ENCODE data around the gene CLIC6.

The CLIC6 gene

DNA sequence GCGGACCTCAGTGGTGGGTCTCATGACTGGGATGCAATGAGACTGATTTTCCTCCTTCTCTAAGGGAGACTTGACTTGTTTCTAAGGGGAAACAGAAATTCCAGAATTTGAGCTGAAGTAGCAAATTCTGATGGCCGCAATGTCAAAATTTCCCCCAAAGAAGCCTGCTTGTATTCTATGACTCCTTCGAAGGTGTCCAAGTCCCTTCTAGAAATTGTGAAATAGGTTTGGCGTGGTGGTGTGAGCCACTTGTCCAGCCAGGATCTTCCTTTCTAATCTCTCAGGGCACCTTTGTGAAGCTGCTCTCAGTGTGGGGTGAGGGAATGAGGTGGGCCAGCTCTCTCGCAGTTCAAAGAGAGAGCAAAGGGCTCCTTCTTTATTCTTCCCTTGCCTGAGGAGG, 19.9 kb downstream of the CLIC6 start:
- TF ChIP-seq CTCF (IDR thresholded peaks at IDR 0.05; ENCODE audit: low read depth, low read length) (no peak), POLR2A (IDR thresholded peaks at IDR 0.05; ENCODE audit: extremely low read depth, insufficient read length) (no peak), MYC (IDR thresholded peaks at IDR 0.05; ENCODE audit: low read depth, low read length) (no peak), MAX (IDR thresholded peaks at IDR 0.05; ENCODE audit: low read depth, low read length) (no peak)
- DNase-seq (ENCODE audit: low read depth) = no peak

DNA sequence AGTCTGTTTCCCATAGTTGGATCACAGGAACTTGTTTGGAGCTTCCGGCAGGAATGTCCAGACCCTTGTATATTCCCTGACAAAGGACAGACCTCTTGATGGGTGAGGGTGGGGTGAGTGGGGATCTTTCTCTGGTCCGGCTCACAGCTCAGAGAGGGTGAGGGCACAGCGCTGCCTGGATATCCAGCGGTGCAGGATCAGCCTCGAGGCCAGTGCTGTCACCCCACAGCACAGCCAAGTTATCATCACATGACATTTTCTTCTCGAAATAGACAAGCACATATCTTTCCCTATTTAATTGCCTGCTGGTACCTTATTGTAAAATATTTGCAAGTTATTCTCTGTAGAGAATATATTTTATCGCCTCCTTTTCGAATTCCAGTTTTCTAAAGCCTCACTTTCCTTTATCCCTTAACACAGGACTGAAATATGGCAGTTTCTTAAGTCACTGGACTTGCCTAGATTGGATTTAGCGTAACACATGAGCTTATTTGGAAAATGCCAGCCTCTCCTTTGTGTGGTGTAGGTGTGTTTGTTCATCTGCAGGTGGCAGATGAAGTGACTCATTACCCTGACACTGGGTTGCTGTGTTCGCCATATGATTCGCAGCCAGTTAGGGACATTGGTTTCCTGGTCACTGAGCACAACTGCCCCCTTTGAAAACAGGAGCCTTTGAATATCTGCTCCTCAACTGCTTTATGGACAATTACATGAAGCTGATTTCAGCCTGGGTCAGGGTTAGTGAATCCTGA, 21.4 kb downstream of the CLIC6 start:
- no peak for TF ChIP-seq MYC (IDR thresholded peaks at IDR 0.05; ENCODE audit: low read depth, low read length)
- TF ChIP-seq CTCF (IDR thresholded peaks at IDR 0.05; ENCODE audit: low read depth, low read length) = no peak
- no peak for TF ChIP-seq MAX (IDR thresholded peaks at IDR 0.05; ENCODE audit: low read depth, low read length)
- no peak overlapping the region for H3K4me3 ChIP-seq (ENCODE audit: low read depth, low read length)
- DNase-seq (ENCODE audit: low read depth) = no peak

More for the DNA sequence above, 19.9 kb downstream of the CLIC6 start:
- H3K4me3 ChIP-seq (ENCODE audit: low read depth, low read length) = no peak overlapping the region

- DNase-seq (ENCODE audit: low read depth) = no peak
- no peak overlapping the region for H3K4me3 ChIP-seq (ENCODE audit: low read depth, low read length)
- TF ChIP-seq MAX (IDR thresholded peaks at IDR 0.05; ENCODE audit: low read depth, low read length) (no peak), MYC (IDR thresholded peaks at IDR 0.05; ENCODE audit: low read depth, low read length) (no peak), CTCF (IDR thresholded peaks at IDR 0.05; ENCODE audit: low read depth, low read length) (no peak), POLR2A (IDR thresholded peaks at IDR 0.05; ENCODE audit: extremely low read depth, insufficient read length) (no peak)
These were observed 22.0 kb downstream of the CLIC6 start for GRCh38 chr21:34690793-34691175.

DNA sequence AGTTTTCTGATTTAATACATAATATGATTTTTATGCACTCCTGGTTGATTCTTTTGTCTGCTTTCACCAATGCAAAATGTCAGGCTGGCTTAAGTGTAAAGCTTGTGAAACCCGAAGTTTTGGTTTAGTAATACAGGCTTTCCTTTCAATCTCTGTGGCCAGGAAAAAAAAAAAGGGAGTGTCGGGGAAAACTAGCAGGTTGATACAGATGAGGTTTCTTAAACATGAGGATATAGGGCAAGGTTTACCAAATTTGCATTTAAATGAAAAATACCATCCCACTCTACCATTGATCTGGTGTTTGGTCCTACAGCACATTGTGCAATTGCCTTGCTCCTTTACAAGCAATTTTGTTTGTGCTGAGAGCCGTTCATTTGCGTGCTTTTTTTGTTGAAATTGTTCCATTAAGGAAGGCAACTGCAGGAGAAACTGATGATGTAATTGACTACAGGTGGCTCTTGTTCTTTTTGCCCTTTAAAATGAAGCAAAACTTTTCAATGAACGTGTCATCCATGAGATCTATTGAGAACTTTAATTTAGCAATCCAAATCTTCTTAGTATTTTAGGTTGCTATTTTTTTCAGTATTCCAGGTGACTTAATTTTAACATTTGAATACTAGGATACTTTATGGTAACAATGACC, 22.7 kb downstream of the CLIC6 start:
- no peak for TF ChIP-seq POLR2A (IDR thresholded peaks at IDR 0.05; ENCODE audit: extremely low read depth, insufficient read length)
- no peak for TF ChIP-seq MYC (IDR thresholded peaks at IDR 0.05; ENCODE audit: low read depth, low read length)
- no peak for TF ChIP-seq MAX (IDR thresholded peaks at IDR 0.05; ENCODE audit: low read depth, low read length)
- no peak for TF ChIP-seq CTCF (IDR thresholded peaks at IDR 0.05; ENCODE audit: low read depth, low read length)
- no peak for DNase-seq (ENCODE audit: low read depth)

DNA sequence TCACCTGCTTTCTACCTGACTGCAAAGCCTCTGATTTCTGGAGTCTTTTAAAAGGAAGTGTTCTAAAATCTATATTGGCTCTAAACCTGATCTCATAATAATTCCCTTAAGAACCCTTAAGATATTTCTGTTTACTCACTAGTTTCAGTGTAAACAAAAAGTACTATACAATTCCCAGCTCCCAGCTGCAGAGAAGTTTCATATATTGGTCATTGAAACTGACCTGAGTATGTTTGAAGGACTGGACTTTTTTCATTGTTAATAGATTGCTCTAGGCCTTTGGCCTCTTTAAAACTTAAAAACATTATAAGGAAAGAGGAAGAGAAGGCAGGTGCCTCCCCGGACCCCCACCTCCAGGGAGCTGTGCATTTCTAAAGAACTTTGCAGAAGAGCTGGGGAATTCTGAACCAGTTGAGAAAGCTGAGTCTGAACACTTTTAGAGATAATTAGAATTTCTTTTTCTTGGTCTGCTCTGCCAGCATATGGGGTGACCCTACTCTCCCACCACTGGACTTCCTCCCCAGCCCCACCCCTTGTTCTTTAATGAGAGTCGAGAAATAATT, 23.7 kb downstream of the CLIC6 start:
- DNase-seq (ENCODE audit: low read depth) = no peak
- H3K4me3 ChIP-seq (ENCODE audit: low read depth, low read length) = no peak overlapping the region
- no peak for TF ChIP-seq MYC (IDR thresholded peaks at IDR 0.05; ENCODE audit: low read depth, low read length)
- TF ChIP-seq POLR2A (IDR thresholded peaks at IDR 0.05; ENCODE audit: extremely low read depth, insufficient read length) = no peak
- TF ChIP-seq CTCF (IDR thresholded peaks at IDR 0.05; ENCODE audit: low read depth, low read length) = no peak
- TF ChIP-seq MAX (IDR thresholded peaks at IDR 0.05; ENCODE audit: low read depth, low read length) = no peak

More for the DNA sequence above, 22.7 kb downstream of the CLIC6 start:
- H3K4me3 ChIP-seq (ENCODE audit: low read depth, low read length) = no peak overlapping the region
